A673 (cell line): ENCODE results near the gene DEUP1.

Source experiments
- CTCF ChIP-seq: fragments of 300-800, 200-600 bp; sonication (generic); conservative IDR thresholded peaks from 2 replicates; pipeline ENCODE4 v1.5.1; 2017; ENCODE audit warnings: low read depth, mild to moderate bottlenecking, antibody characterized with exemption, low read length, moderate library complexity, mixed read lengths
- EZH2 ChIP-seq: fragments of 200-600 bp; sonication (generic); IDR thresholded peaks from 2 replicates; pipeline ENCODE4 v1.6.1; 2017; ENCODE audit warnings: borderline replicate concordance, low read depth, mild to moderate bottlenecking, mixed read lengths, antibody characterized with exemption, low read length; ENCODE audit not compliant: poor library complexity, severe bottlenecking

GRCh38 chr11:93482556-93482955 lies 152.0 kb downstream of the DEUP1 start:
- TF ChIP-seq EZH2 (no peak), CTCF (no peak)
